Amygdala (tissue), 56 donors: ENCODE data around the gene BAIAP3.

ENCODE experiments used
- DNase-seq, 56 donors: peaks; one replicate each; lab custom pipeline; 2025; lab: John Stamatoyannopoulos, UW

Gene BAIAP3

GRCh38 chr16:1330260-1330914 is 3.1 kb upstream of the BAIAP3 start:
- no peak for DNase-seq

- DNase-seq = no peak
Observed at GRCh38 chr16:1330931-1331711, 2.3 kb upstream of the BAIAP3 start.

GRCh38 chr16:1331712-1332617 is 1.5 kb upstream of the BAIAP3 start:
- DNase-seq = peak in 9 of 56 donors; percentile 4 to 40 (median 10)

GRCh38 chr16:1332618-1333148 is 762 bp upstream of the BAIAP3 start:
- no peak for DNase-seq

GRCh38 chr16:1333854-1334700 is 632 bp downstream of the BAIAP3 start:
- DNase-seq = peak in 1 of 56 donors; percentile 23

- no peak for DNase-seq
Observed at GRCh38 chr16:1334739-1335138, 1.3 kb downstream of the BAIAP3 start.

- DNase-seq = peak in 19 of 56 donors; percentile 11 to 74 (median 28)
Observed at GRCh38 chr16:1335211-1335971, 1.9 kb downstream of the BAIAP3 start.

- DNase-seq = peak in 20 of 56 donors; percentile 3 to 56 (median 30)
Observed at GRCh38 chr16:1335996-1336395, 2.6 kb downstream of the BAIAP3 start.

- DNase-seq = no peak
Observed at GRCh38 chr16:1336619-1337018, 3.2 kb downstream of the BAIAP3 start.

GRCh38 chr16:1337486-1337885 is 4.0 kb downstream of the BAIAP3 start:
- no peak for DNase-seq

GRCh38 chr16:1338119-1338730 is 4.8 kb downstream of the BAIAP3 start:
- no peak for DNase-seq

- DNase-seq = no peak
Observed at GRCh38 chr16:1338855-1339675, 5.6 kb downstream of the BAIAP3 start.

- DNase-seq = no peak
Observed at GRCh38 chr16:1340730-1341494, 7.5 kb downstream of the BAIAP3 start.

- no peak for DNase-seq
Observed at GRCh38 chr16:1341495-1342420, 8.3 kb downstream of the BAIAP3 start.

GRCh38 chr16:1342526-1343427 is 9.3 kb downstream of the BAIAP3 start:
- peak in 55 of 56 donors; percentile 16 to 94 (median 74) for DNase-seq
